Ishikawa (cell line): Measurements from ENCODE around the gene BUD13.

Source experiments
- CEBPB ChIP-seq: IDR thresholded peaks from 2 replicates; pipeline ENCODE4 v1.6.1; 2012
- EGR1 ChIP-seq: IDR thresholded peaks from 2 replicates; pipeline ENCODE4 v1.6.1; 2012
- EP300 ChIP-seq: IDR thresholded peaks from 2 replicates; pipeline ENCODE4 v1.6.1; 2012; ENCODE audit warnings: borderline replicate concordance
- FOXM1 ChIP-seq: IDR thresholded peaks from 2 replicates; pipeline ENCODE4 v1.6.1; 2012; ENCODE audit warnings: low read depth, borderline replicate concordance
- MAX ChIP-seq: IDR thresholded peaks from 2 replicates; pipeline ENCODE4 v1.6.1; 2012
- NFIC ChIP-seq: IDR thresholded peaks from 2 replicates; pipeline ENCODE4 v1.6.1; 2012
- RAD21 ChIP-seq: IDR thresholded peaks from 2 replicates; pipeline ENCODE4 v1.6.1; 2012; ENCODE audit warnings: low read depth
- REST ChIP-seq: IDR thresholded peaks from 2 replicates; pipeline ENCODE4 v1.6.1; 2012; ENCODE audit warnings: low read depth, mild to moderate bottlenecking
- USF1 ChIP-seq: IDR thresholded peaks from 2 replicates; pipeline ENCODE4 v1.6.1; 2012
- YY1 ChIP-seq: IDR thresholded peaks from 2 replicates; pipeline ENCODE4 v1.6.1; 2012; ENCODE audit warnings: low read depth

GRCh38 chr11:116790167-116791001 lies 17.6 kb upstream of the BUD13 start:
- TF ChIP-seq EP300 (no peak), REST (no peak), USF1 (no peak), RAD21 (no peak), YY1 (no peak), FOXM1 (no peak), NFIC (no peak), CEBPB (no peak), MAX (no peak), EGR1 (no peak)
